GM12878 (cell line): ENCODE data around the gene GPC6.

Source experiments
- ATF7 ChIP-seq: fragments of 450-650 bp; IDR thresholded peaks from 2 replicates; pipeline ENCODE4 v1.6.1; 2016; ENCODE audit warnings: low read depth, mild to moderate bottlenecking
- MAX ChIP-seq: IDR thresholded peaks from 2 replicates; pipeline ENCODE4 v1.6.1; 2012; ENCODE audit warnings: low read depth, low read length, improper control_type of control experiment
- NFIC ChIP-seq: IDR thresholded peaks from 2 replicates; pipeline ENCODE4 v1.6.1; 2012; ENCODE audit warnings: low read depth, mild to moderate bottlenecking, inconsistent platforms, low read length, moderate library complexity
- NKRF ChIP-seq: fragments of 450-650 bp; conservative IDR thresholded peaks from 2 replicates; pipeline ENCODE4 v1.6.1; 2017; ENCODE audit warnings: mild to moderate bottlenecking, moderate library complexity
- NR2F1 ChIP-seq: fragments of 450-650 bp; conservative IDR thresholded peaks from 2 replicates; pipeline ENCODE4 v1.6.1; 2017; ENCODE audit warnings: mild to moderate bottlenecking
- POLR2A ChIP-seq: IDR thresholded peaks from 2 replicates; pipeline ENCODE4 v1.6.1; 2011; ENCODE audit warnings: low read depth, mild to moderate bottlenecking, low read length
- RFX5 ChIP-seq: IDR thresholded peaks from 2 replicates; pipeline ENCODE4 v1.6.1; 2011; ENCODE audit warnings: low read depth, low read length, improper control_type of control experiment
- TF ChIP-seq, protein P1 (sequence below), 3 experiments: IDR thresholded peaks in 2 of 3; conservative IDR thresholded peaks in 1 of 3; 2 replicates each; pipeline ENCODE4 v1.5.1; 2011; ENCODE audit warnings: low read depth in 3 of 3, low read length in 3 of 3, mild to moderate bottlenecking in 3 of 3, control low read depth in 2 of 3, moderate library complexity in 2 of 3, inconsistent platforms in 1 of 3, mixed read lengths in 1 of 3; ENCODE audit not compliant: control insufficient read depth in 2 of 3, insufficient read depth in 1 of 3; ENCODE audit errors: extremely low read depth in 1 of 3

DNA sequence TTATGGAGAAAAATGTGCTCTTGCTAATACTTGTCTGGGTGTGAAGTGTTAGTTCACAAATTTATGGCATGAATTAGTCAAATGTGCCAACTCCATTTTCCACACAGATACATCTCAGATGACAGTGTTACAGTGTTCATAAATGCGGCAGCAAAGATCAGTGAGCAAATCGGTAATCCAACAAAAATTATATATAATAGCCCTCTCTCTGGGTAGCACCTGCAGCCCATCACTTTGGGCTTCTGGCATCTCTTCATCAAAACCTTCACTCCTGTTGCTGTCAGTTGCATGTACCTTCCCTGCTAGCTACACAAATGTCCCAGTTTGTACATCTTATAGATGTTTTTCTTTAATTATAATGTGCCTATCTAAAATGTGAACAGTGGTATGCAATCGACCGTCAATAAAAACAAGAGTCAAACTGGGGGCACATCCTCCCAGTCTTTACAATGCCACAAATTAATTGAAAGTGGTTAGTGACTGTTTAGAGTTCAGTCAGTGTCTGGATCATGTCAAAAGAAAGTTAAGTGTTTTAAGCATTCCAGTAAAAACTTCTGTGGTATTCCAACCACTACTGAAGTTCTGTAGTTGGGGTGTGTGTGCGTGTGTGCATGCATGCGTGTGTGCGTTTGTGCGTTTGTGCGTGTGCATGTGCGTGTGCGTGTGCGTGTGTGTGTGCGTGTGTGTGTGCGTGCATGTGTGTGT lies 804.0 kb downstream of the GPC6 start:
- TF ChIP-seq RFX5 (no peak), MAX (no peak), POLR2A (no peak), NKRF (no peak), NFIC (no peak), ATF7 (no peak), NR2F1 (no peak)
- TF ChIP-seq, protein P1, sequence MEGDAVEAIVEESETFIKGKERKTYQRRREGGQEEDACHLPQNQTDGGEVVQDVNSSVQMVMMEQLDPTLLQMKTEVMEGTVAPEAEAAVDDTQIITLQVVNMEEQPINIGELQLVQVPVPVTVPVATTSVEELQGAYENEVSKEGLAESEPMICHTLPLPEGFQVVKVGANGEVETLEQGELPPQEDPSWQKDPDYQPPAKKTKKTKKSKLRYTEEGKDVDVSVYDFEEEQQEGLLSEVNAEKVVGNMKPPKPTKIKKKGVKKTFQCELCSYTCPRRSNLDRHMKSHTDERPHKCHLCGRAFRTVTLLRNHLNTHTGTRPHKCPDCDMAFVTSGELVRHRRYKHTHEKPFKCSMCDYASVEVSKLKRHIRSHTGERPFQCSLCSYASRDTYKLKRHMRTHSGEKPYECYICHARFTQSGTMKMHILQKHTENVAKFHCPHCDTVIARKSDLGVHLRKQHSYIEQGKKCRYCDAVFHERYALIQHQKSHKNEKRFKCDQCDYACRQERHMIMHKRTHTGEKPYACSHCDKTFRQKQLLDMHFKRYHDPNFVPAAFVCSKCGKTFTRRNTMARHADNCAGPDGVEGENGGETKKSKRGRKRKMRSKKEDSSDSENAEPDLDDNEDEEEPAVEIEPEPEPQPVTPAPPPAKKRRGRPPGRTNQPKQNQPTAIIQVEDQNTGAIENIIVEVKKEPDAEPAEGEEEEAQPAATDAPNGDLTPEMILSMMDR (IDR thresholded peaks at IDR 0.05 in 2 of 3, conservative IDR thresholded peaks at IDR 0.05 in 1 of 3; ENCODE audit: control insufficient read depth in 2 of 3, extremely low read depth in 1 of 3, insufficient read depth in 1 of 3, low read depth in 3 of 3, low read length in 3 of 3), result no peak
